SIG-M5 (cell line): ENCODE measurements around the gene TCEA3.

Source experiments
- DNase-seq: peaks from one replicate; lab custom pipeline; 2025; lab: John Stamatoyannopoulos, UW

Gene TCEA3

GRCh38 chr1:23424293-23425192 is at the start of gene TCEA3:
Gene TCEA3, minus strand, starts transcription at chr1:23424748. Its CDS starts 115 bp downstream, at chr1:23424633.
- no peak for DNase-seq

DNA sequence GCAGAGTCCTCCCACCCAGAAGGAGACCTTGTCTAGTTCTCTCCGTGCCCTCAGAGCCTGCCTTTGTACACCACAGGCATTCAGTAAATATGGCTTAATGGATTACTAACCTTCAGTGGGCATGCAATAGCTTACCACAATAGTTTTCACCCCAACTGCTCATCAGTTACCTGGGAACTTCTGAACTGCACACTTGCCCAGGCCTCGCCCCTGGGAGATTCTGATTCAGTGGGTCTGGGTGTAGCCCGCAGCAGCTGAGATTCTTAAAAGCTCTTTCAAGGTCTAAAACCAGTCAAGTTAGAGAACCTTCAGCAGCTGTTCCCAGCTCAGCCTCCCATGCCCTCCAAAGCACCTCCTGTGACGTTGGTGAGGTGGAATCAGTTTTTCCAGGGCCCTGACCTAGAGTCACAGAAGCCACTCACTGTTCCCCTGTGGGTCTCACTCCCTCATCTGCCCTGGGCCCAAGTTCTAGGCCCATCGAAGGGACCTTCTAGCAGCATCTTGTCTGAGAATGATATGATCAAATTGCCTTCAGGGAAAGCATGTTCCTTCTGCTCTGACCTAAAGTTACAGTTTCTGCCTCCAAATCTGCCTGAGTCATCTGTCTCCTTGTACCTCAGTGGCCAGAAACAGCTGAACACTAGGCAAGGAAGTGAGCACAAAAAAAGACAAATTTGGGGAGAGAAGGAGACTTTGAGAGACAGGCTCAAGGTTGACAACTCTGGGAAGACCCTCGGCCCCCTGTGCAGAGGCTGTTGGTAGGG is 48.7 kb upstream of the TCEA3 start:
- no peak for DNase-seq

DNA sequence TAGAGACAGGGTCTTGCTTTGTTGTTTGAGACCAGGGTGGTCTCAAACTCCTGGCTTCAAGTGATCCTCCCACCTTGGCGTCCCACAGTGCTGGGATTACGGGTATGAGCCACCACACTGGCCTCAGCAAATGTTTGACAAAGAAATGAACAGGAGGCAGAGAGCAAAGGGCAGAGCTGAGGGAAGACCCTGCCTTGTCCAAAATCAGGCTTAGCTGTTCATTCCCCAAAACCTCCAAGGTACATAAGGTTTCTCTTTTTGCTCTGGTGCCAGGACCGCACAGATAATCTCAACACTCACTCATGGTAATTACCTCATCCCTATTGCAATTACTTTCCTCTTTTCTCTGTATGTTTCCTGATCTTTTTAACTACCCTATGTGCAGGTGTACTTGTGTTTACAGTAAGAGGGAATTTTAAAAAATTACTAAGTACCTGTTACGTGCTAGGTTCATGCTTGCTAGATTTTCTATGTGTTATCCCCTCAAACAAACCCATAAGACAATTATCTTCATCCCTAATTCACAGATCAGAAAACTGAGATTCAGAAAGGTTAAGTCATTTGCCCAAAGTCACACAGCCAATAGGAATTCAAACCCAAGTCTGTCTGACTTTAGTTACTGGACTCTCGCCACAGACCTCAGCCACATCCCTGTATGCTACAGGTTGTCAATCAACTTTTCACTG is 47.9 kb upstream of the TCEA3 start:
- no peak for DNase-seq

- no peak for DNase-seq
Observed at GRCh38 chr1:23471473-23472075, 47.0 kb upstream of the TCEA3 start.

- DNase-seq: no peak
Observed at GRCh38 chr1:23470282-23471070, 45.9 kb upstream of the TCEA3 start.

- no peak for DNase-seq
Observed at GRCh38 chr1:23469372-23469982, 44.9 kb upstream of the TCEA3 start.

- DNase-seq: no peak
Observed at GRCh38 chr1:23466423-23466989, 42.0 kb upstream of the TCEA3 start.

DNA sequence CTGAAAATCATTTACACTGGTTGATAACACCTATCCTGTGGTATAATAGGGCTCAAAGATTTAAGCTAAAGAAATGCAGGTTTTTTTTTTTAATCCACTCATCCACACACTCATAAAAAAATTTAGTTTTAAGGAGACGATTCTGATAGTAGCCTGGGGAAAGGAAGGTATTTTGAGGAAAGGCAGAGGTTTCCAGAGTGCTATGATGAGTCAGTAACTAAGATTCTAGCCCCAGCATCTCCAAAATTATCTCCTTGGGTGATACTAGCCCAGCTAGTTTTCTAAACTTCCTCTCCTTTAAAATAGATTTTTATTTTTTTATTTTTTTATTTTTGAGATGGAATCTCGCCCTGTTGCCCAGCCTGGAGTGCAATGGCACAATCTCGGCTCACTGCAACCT is 38.7 kb upstream of the TCEA3 start:
- no peak for DNase-seq

GRCh38 chr1:23462766-23463165 is 38.2 kb upstream of the TCEA3 start:
- DNase-seq: no peak

- no peak for DNase-seq
Observed at GRCh38 chr1:23461050-23461449, 36.5 kb upstream of the TCEA3 start.

DNA sequence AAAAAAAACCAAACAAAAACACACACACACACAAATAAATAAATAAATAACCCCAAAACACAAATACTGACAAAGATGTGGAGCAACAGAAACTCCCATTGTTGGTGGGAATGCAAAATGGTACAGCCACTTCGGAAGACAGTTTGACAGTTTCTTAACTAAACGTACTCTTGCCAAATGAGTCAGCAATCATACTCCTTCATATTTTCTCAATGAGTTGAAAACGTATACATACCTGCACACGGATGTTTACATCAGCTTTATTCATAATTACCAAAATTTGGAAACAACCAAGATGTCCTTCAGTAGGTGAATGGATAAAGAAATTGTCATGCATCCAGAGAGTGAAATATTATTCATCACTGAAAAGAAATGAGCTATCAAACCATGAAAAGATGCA is 36.0 kb upstream of the TCEA3 start:
- no peak for DNase-seq

DNA sequence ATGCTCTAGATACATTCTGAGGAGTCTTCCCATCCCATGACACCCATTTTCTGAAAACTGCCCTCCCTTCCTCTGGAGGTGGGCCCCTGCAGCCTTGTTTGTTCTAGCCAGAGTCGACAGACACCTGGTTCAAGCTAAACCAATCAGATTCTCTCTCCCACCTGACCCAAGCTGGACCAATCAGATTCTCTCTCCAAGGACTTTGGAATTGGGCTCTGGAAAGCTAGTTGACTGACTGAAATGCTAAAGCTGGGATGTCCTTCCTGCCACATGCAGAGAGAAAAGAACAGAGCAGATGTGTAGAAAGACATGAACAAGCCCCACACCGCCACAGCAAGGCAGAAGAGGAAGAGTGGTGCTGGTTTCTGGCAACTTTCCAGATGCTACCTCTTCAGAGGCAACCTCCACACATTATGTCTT is 34.8 kb upstream of the TCEA3 start:
- no peak for DNase-seq

DNA sequence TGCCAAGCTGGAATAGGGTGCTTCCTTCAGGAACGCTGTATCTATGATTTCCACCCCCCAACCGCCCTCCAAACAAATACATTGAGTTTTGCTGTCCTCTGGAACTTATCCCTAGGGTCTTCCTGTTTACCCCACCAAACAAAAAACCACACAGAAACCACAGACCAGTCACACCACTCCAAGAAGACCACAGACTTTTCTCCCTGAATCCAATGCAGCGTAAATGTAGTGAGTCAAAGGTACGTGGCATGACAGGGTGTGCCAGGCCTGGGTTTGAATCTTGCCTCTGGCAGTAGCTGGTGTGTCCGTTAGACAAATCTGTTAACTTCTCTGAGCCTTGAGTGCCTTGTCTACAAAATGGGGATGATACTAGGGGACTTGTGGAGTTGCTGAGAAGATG is 31.7 kb upstream of the TCEA3 start:
- DNase-seq: no peak

DNA sequence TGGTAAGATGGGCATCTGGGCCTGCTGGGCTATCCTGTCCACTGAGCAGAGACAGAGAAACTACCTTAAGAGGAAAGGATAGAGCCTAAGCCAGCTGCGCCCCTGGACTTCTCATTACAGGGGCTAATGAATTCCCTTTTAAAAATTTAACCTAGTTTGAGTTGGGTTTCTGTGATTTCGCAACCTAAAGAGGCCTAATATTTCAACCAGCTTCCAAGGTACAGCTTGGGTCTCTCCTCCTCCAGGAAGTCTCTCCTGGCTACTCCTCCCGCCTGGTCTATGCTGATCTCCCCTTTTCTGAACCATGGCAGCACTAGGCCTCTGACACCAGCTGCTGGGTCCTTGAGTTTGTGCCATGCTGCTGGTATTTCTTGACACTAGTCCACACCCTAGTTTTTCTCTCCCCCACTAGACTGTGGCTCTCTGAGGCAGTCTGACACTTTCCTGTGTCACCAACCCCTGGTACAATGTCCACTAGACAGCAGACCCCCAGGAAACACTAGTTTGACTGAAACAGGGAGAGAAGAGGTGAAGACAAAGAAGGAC is 29.0 kb upstream of the TCEA3 start:
- DNase-seq: no peak

- DNase-seq: no peak
Observed at GRCh38 chr1:23452011-23452411, 27.5 kb upstream of the TCEA3 start.

GRCh38 chr1:23451441-23451840 is 26.9 kb upstream of the TCEA3 start:
- DNase-seq: no peak

GRCh38 chr1:23450894-23451293 is 26.3 kb upstream of the TCEA3 start:
- no peak for DNase-seq

GRCh38 chr1:23449958-23450357 is 25.4 kb upstream of the TCEA3 start:
- DNase-seq: no peak

DNA sequence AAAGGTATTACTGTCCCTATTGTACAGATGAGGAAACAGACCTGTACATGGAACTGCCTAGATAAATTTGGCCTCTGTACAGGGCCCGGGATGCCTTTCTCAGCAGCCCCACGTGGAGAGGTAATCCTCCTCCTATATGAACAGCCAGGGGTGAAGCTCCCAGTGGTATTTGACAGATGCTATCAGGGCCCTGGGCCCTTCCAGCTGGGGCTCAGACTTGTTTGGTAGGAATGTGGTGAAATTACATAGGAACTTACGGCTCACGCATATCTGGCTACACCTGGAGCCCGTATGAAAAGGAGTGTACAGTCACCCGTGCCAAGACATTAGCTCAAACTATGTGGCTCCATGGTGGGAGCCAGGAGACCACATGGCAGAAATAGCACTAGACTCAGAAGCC is 24.8 kb upstream of the TCEA3 start:
- DNase-seq: no peak

DNA sequence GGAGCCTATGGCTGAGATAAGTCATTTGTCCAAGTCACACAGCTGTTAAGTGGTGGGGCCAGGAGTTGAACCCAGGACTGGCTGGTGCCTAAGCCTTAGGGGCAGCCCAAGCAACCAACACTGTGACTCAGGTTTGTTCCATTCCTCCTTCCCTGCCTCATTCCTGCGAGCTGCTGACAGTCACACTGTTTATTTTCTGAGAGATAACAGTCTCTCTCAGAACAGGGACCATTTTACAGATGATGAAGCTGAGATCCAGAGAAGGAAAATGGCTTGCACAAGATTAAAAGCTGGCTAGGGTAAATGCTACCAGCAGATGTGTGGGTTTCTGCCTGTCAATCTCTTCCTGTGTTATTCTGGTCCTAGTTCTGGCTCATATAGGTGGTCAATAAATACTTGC is 24.3 kb upstream of the TCEA3 start:
- no peak for DNase-seq
